C4-2B (cell line): ENCODE results near the gene COL4A2.
A peak's percentile ranks its signal among the peaks of the same experiment; 100 is the strongest.

Experiments
- H3K27ac ChIP-seq: fragments of 450-650 bp; 2 replicates; pipeline ENCODE4 v1.5.1; 2017
- CTCF ChIP-seq: fragments of 450-650 bp; conservative IDR thresholded peaks from 2 replicates; pipeline ENCODE4 v1.5.1; 2017; ENCODE audit warnings: mild to moderate bottlenecking
- ZFX ChIP-seq: fragments of 450-650 bp; IDR thresholded peaks from 2 replicates; pipeline ENCODE4 v1.6.1; 2017

COL4A2 gene

GRCh38 chr13:110272651-110273050 is 34.4 kb upstream of the COL4A2 start:
- TF ChIP-seq CTCF (no peak), ZFX (no peak)
- no peak overlapping the region for H3K27ac ChIP-seq

- H3K27ac ChIP-seq, result no peak overlapping the region
- TF ChIP-seq ZFX (no peak), CTCF (no peak)
Observed at GRCh38 chr13:110273254-110273653, 33.8 kb upstream of the COL4A2 start.

- no peak overlapping the region for H3K27ac ChIP-seq
- TF ChIP-seq ZFX, result no peak
- peak; percentile 30 for TF ChIP-seq CTCF
Observed at GRCh38 chr13:110274687-110275086, 32.4 kb upstream of the COL4A2 start.

- TF ChIP-seq CTCF, result no peak
- TF ChIP-seq ZFX, result no peak
- H3K27ac ChIP-seq, result no peak overlapping the region
Observed at GRCh38 chr13:110275931-110276552, 31.0 kb upstream of the COL4A2 start.

GRCh38 chr13:110276553-110276950 is 30.5 kb upstream of the COL4A2 start:
- TF ChIP-seq ZFX (no peak), CTCF (no peak)
- no peak overlapping the region for H3K27ac ChIP-seq

- H3K27ac ChIP-seq, result no peak overlapping the region
- TF ChIP-seq CTCF (no peak), ZFX (no peak)
Observed at GRCh38 chr13:110277357-110277975, 29.6 kb upstream of the COL4A2 start.

- no peak overlapping the region for H3K27ac ChIP-seq
- TF ChIP-seq CTCF (no peak), ZFX (no peak)
Observed at GRCh38 chr13:110278859-110279258, 28.2 kb upstream of the COL4A2 start.
